HFFc6 (cell line): ENCODE results near the gene RANBP10. TPM values are rescaled to one million over a fixed set of nuclear protein-coding genes. Genes with fewer than 3 reads are reported as not detected.

Experiments
- DNase-seq: peaks from one replicate; pipeline ENCODE4 v3.0.0-alpha.2; 2018
- H3K27ac Mint-ChIP-seq: 2 replicates; pipeline ENCODE4 v1.8.0; 2020; ENCODE audit warnings: mild to moderate bottlenecking, mixed read lengths
- H3K27me3 Mint-ChIP-seq: 2 replicates; pipeline ENCODE4 v1.8.0; 2021; ENCODE audit warnings: mild to moderate bottlenecking, moderate library complexity, mixed read lengths; ENCODE audit not compliant: insufficient read depth
- H3K36me3 Mint-ChIP-seq: 2 replicates; pipeline ENCODE4 v1.8.0; 2021; ENCODE audit warnings: low read depth, mixed read lengths
- H3K4me1 Mint-ChIP-seq: 2 replicates; pipeline ENCODE4 v1.8.0; 2020; ENCODE audit warnings: low read depth, mixed read lengths
- H3K4me3 Mint-ChIP-seq: 2 replicates; pipeline ENCODE4 v1.8.0; 2020; ENCODE audit warnings: mild to moderate bottlenecking, moderate library complexity, mixed read lengths
- H3K9me3 Mint-ChIP-seq: 2 replicates; pipeline ENCODE4 v1.8.0; 2020; ENCODE audit warnings: mild to moderate bottlenecking, mixed read lengths
- total RNA-seq, 6 experiments: library from RNA; stranded (reverse); fragmentation: NEBNext Ultra II Directional; extraction: Animal tissue kit (Norgen Biotek cat#: 25700); gene quantifications; 2 replicates in 1 of 6; 3 replicates in 5 of 6; pipeline ENCODE4 v1.2.3, GENCODE V29; 2021
- TF ChIP-seq, protein P1 (sequence below): fragments of 200-600 bp; sonication (generic); IDR thresholded peaks from 2 replicates; pipeline ENCODE4 v1.5.0; 2021; ENCODE audit warnings: antibody characterized with exemption, mild to moderate bottlenecking

Gene RANBP10
- total RNA-seq, 6 experiments from 2014 or later, result 11.5 to 15.6 (median 12.8) TPM

- Mint-ChIP-seq H3K27me3 (no peaks in the 10 kb centered on the region; the same call in 1 of the 2 replicates), H3K4me1 (peaks cover 22% of the 10 kb centered on the region), H3K9me3 (no peaks in the 10 kb centered on the region), H3K36me3 (peaks cover 4% of the 10 kb centered on the region; the same call in 1 of the 2 replicates), H3K27ac (peak overlapping the region; percentile 93), H3K4me3 (peak overlapping the region; percentile 97)
- DNase-seq, result no peak
- TF ChIP-seq, protein P1, sequence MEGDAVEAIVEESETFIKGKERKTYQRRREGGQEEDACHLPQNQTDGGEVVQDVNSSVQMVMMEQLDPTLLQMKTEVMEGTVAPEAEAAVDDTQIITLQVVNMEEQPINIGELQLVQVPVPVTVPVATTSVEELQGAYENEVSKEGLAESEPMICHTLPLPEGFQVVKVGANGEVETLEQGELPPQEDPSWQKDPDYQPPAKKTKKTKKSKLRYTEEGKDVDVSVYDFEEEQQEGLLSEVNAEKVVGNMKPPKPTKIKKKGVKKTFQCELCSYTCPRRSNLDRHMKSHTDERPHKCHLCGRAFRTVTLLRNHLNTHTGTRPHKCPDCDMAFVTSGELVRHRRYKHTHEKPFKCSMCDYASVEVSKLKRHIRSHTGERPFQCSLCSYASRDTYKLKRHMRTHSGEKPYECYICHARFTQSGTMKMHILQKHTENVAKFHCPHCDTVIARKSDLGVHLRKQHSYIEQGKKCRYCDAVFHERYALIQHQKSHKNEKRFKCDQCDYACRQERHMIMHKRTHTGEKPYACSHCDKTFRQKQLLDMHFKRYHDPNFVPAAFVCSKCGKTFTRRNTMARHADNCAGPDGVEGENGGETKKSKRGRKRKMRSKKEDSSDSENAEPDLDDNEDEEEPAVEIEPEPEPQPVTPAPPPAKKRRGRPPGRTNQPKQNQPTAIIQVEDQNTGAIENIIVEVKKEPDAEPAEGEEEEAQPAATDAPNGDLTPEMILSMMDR, result no peak; the same call in 1 of the 2 replicates
Measured at GRCh38 chr16:67807148-67807682, 855 bp upstream of the RANBP10 start.

DNA sequence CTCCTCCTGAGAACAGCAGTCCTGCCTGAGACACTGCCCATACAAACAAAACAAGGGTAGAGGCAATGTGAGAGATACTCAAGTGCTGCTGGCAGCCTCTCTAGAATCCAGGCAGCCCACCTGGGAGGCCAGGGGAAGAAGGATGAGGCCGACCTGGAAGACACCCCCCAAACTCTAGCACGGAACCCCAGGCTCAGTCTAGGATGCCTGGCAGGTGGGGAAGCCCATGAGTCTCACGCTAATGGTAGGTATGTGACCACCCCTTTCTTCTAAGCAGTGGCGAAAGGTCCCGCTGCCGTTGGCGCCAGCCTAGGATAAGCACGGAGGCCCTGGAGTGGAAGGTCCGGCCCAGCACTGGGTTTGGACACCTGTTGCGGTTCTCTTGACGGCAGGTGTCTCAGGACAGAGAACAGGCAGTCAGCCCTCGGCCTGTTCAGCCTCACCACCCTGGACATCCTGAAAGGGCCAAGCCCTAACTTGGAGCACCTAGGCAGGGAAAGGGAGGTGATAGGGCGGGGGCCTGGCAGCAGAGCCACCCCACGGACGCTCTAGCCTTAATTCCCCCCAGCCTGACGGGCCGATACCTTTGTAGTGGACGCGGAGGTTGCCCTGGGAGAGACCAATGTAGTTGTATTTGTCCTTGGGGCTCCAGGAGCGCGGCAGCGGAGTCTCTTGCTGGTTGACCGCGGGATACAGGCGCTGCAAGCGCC is 487 bp downstream of the RANBP10 start:
- Mint-ChIP-seq H3K9me3 (no peaks in the 10 kb centered on the region), H3K27ac (peak overlapping the region; percentile 93), H3K27me3 (no peaks in the 10 kb centered on the region; the same call in 1 of the 2 replicates), H3K36me3 (peaks cover 9% of the 10 kb centered on the region; the same call in 1 of the 2 replicates), H3K4me1 (peaks cover 24% of the 10 kb centered on the region), H3K4me3 (peak overlapping the region; percentile 97)
- DNase-seq, result no peak
- TF ChIP-seq, protein P1, result no peak

GRCh38 chr16:67804853-67805542 is 1.4 kb downstream of the RANBP10 start:
- DNase-seq, result peak; percentile 8

DNA sequence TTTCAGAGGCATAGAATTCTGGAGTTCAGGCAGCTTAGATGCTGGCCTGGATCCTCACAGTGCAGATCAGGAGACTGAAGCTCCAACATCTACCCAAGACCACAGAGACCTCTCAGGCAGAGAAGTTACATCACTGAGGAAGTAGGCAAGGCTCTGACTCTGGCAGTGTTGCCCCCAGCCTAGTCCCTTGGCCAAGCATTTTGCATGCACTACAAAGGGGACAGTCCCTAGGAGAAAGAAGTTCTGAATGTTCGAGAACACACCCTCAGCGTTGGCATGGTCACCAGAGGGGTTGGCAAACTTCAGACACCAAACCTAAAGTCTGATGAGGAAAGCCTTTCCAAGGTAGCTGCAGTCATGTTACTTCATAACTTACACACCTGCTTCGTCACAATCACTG is 2.5 kb downstream of the RANBP10 start:
- TF ChIP-seq, protein P1, result no peak
- peaks cover 15% of the 10 kb centered on the region for H3K36me3 Mint-ChIP-seq
- H3K9me3 Mint-ChIP-seq, result no peaks in the 10 kb centered on the region
- H3K4me1 Mint-ChIP-seq, result peaks cover 32% of the 10 kb centered on the region
- no peak overlapping the region for H3K4me3 Mint-ChIP-seq
- no peak for DNase-seq
- no peak overlapping the region for H3K27ac Mint-ChIP-seq
- H3K27me3 Mint-ChIP-seq, result no peaks in the 10 kb centered on the region; the same call in 1 of the 2 replicates

More at GRCh38 chr16:67804853-67805542, 1.4 kb downstream of the RANBP10 start:
- no peaks in the 10 kb centered on the region for H3K9me3 Mint-ChIP-seq
- H3K4me3 Mint-ChIP-seq, result peak overlapping the region; percentile 97
- TF ChIP-seq, protein P1, result no peak
- peaks cover 9% of the 10 kb centered on the region; the same call in 1 of the 2 replicates for H3K36me3 Mint-ChIP-seq
- H3K27ac Mint-ChIP-seq, result peak overlapping the region; percentile 93
- peaks cover 32% of the 10 kb centered on the region for H3K4me1 Mint-ChIP-seq
- H3K27me3 Mint-ChIP-seq, result no peaks in the 10 kb centered on the region; the same call in 1 of the 2 replicates

GRCh38 chr16:67801883-67802282 is 4.5 kb downstream of the RANBP10 start:
- TF ChIP-seq, protein P1, result no peak
- H3K4me3 Mint-ChIP-seq, result no peak overlapping the region
- peaks cover 15% of the 10 kb centered on the region for H3K36me3 Mint-ChIP-seq
- DNase-seq, result no peak
- H3K27ac Mint-ChIP-seq, result no peak overlapping the region
- peaks cover 23% of the 10 kb centered on the region for H3K4me1 Mint-ChIP-seq
- H3K9me3 Mint-ChIP-seq, result no peaks in the 10 kb centered on the region
- H3K27me3 Mint-ChIP-seq, result no peaks in the 10 kb centered on the region; the same call in 1 of the 2 replicates
